Activated CD4-positive, alpha-beta T cell treated with anti-CD3 and anti-CD28 coated beads, Interleukin-2, amount 10 ng/mL, durations not matched to agents 24 days and 14 days (primary cell): ENCODE data around the gene ADARB2. TPM values are rescaled to one million over a fixed set of nuclear protein-coding genes. Genes with fewer than 3 reads are reported as not detected.

ENCODE experiments used
- DNase-seq: peaks from one replicate; pipeline ENCODE4 v3.0.0; 2022
- H3K27ac Mint-ChIP-seq: one replicate; pipeline ENCODE4 v1.8.0; 2022; ENCODE audit warnings: mild to moderate bottlenecking, mixed read lengths
- H3K27me3 Mint-ChIP-seq: one replicate; pipeline ENCODE4 v1.8.0; 2022; ENCODE audit warnings: mixed read lengths
- H3K36me3 Mint-ChIP-seq: one replicate; pipeline ENCODE4 v1.8.0; 2022; ENCODE audit warnings: low read depth, mild to moderate bottlenecking, mixed read lengths
- H3K4me1 Mint-ChIP-seq: one replicate; pipeline ENCODE4 v1.8.0; 2021; ENCODE audit warnings: mixed read lengths
- H3K4me3 Mint-ChIP-seq: one replicate; pipeline ENCODE4 v1.8.0; 2022; ENCODE audit warnings: mild to moderate bottlenecking, moderate library complexity, mixed read lengths
- H3K9me3 Mint-ChIP-seq: one replicate; pipeline ENCODE4 v1.8.0; 2021; ENCODE audit warnings: mixed read lengths
- intact Hi-C: fragments of 100-400 bp; cut with micrococcal nuclease; formaldehyde crosslinking; loops from one replicate; pipeline ENCODE4 v1.15.1; 2023
- total RNA-seq: library from RNA; stranded (reverse); gene quantifications from 2 replicates; pipeline ENCODE4 v1.2.3, GENCODE V29; 2022

The ADARB2 gene
- total RNA-seq, 1 donor from 2014 or later = not detected

- H3K27me3 Mint-ChIP-seq = no peaks in the 10 kb centered on the region
- no peaks in the 10 kb centered on the region for H3K4me1 Mint-ChIP-seq
- no peak for DNase-seq
- no peaks in the 10 kb centered on the region for H3K9me3 Mint-ChIP-seq
- intact Hi-C loops = no loop called here
- H3K27ac Mint-ChIP-seq = no peak overlapping the region
- H3K36me3 Mint-ChIP-seq = no peaks in the 10 kb centered on the region
- no peak overlapping the region for H3K4me3 Mint-ChIP-seq
Measured at GRCh38 chr10:1597370-1598146, 139.8 kb downstream of the ADARB2 start.

- no peak overlapping the region for H3K4me3 Mint-ChIP-seq
- H3K27ac Mint-ChIP-seq = no peak overlapping the region
- H3K9me3 Mint-ChIP-seq = no peaks in the 10 kb centered on the region
- no peaks in the 10 kb centered on the region for H3K27me3 Mint-ChIP-seq
- intact Hi-C loops = no loop called here
- no peak for DNase-seq
- no peaks in the 10 kb centered on the region for H3K36me3 Mint-ChIP-seq
- H3K4me1 Mint-ChIP-seq = no peaks in the 10 kb centered on the region
Measured at GRCh38 chr10:1596482-1597099, 140.7 kb downstream of the ADARB2 start.

GRCh38 chr10:1595726-1596125 is 141.6 kb downstream of the ADARB2 start:
- DNase-seq = no peak
- Mint-ChIP-seq H3K36me3 (no peaks in the 10 kb centered on the region), H3K27me3 (no peaks in the 10 kb centered on the region), H3K9me3 (no peaks in the 10 kb centered on the region), H3K4me1 (no peaks in the 10 kb centered on the region), H3K27ac (no peak overlapping the region), H3K4me3 (no peak overlapping the region)
- intact Hi-C loops = no loop called here

- Mint-ChIP-seq H3K4me1 (no peaks in the 10 kb centered on the region), H3K36me3 (no peaks in the 10 kb centered on the region), H3K27me3 (no peaks in the 10 kb centered on the region), H3K9me3 (no peaks in the 10 kb centered on the region), H3K4me3 (no peak overlapping the region), H3K27ac (no peak overlapping the region)
- intact Hi-C loops = no loop called here
- no peak for DNase-seq
Measured at GRCh38 chr10:1595242-1595600, 142.1 kb downstream of the ADARB2 start.

- no peaks in the 10 kb centered on the region for H3K36me3 Mint-ChIP-seq
- H3K27me3 Mint-ChIP-seq = no peaks in the 10 kb centered on the region
- intact Hi-C loops = no loop called here
- DNase-seq = no peak
- no peak overlapping the region for H3K27ac Mint-ChIP-seq
- H3K4me1 Mint-ChIP-seq = no peaks in the 10 kb centered on the region
- no peaks in the 10 kb centered on the region for H3K9me3 Mint-ChIP-seq
- H3K4me3 Mint-ChIP-seq = no peak overlapping the region
Measured at GRCh38 chr10:1594372-1595241, 142.7 kb downstream of the ADARB2 start.

- no peaks in the 10 kb centered on the region for H3K4me1 Mint-ChIP-seq
- H3K36me3 Mint-ChIP-seq = no peaks in the 10 kb centered on the region
- no peak overlapping the region for H3K4me3 Mint-ChIP-seq
- no peaks in the 10 kb centered on the region for H3K9me3 Mint-ChIP-seq
- intact Hi-C loops = no loop called here
- no peak overlapping the region for H3K27ac Mint-ChIP-seq
- no peak for DNase-seq
- H3K27me3 Mint-ChIP-seq = no peaks in the 10 kb centered on the region
Measured at GRCh38 chr10:1591742-1592141, 145.6 kb downstream of the ADARB2 start.

- Mint-ChIP-seq H3K4me3 (no peak overlapping the region), H3K4me1 (no peaks in the 10 kb centered on the region), H3K36me3 (no peaks in the 10 kb centered on the region), H3K9me3 (no peaks in the 10 kb centered on the region), H3K27me3 (no peaks in the 10 kb centered on the region), H3K27ac (no peak overlapping the region)
- intact Hi-C loops = no loop called here
- DNase-seq = no peak
Measured at GRCh38 chr10:1591045-1591444, 146.3 kb downstream of the ADARB2 start.

- Mint-ChIP-seq H3K4me1 (no peaks in the 10 kb centered on the region), H3K9me3 (no peaks in the 10 kb centered on the region), H3K27me3 (no peaks in the 10 kb centered on the region), H3K27ac (no peak overlapping the region), H3K36me3 (no peaks in the 10 kb centered on the region), H3K4me3 (no peak overlapping the region)
- no peak for DNase-seq
- intact Hi-C loops = no loop called here
Measured at GRCh38 chr10:1589257-1589656, 148.1 kb downstream of the ADARB2 start.

- H3K27ac Mint-ChIP-seq = no peak overlapping the region
- no peaks in the 10 kb centered on the region for H3K36me3 Mint-ChIP-seq
- no peaks in the 10 kb centered on the region for H3K4me1 Mint-ChIP-seq
- no peaks in the 10 kb centered on the region for H3K27me3 Mint-ChIP-seq
- intact Hi-C loops = no loop called here
- no peak for DNase-seq
- no peak overlapping the region for H3K4me3 Mint-ChIP-seq
- H3K9me3 Mint-ChIP-seq = no peaks in the 10 kb centered on the region
Measured at GRCh38 chr10:1582739-1583138, 154.6 kb downstream of the ADARB2 start.

- H3K4me3 Mint-ChIP-seq = no peak overlapping the region
- H3K27me3 Mint-ChIP-seq = no peaks in the 10 kb centered on the region
- intact Hi-C loops = no loop called here
- no peak overlapping the region for H3K27ac Mint-ChIP-seq
- no peaks in the 10 kb centered on the region for H3K36me3 Mint-ChIP-seq
- H3K4me1 Mint-ChIP-seq = no peaks in the 10 kb centered on the region
- H3K9me3 Mint-ChIP-seq = no peaks in the 10 kb centered on the region
- no peak for DNase-seq
Measured at GRCh38 chr10:1581189-1581588, 156.1 kb downstream of the ADARB2 start.

- Mint-ChIP-seq H3K9me3 (no peaks in the 10 kb centered on the region), H3K4me3 (no peak overlapping the region), H3K36me3 (no peaks in the 10 kb centered on the region), H3K27me3 (no peaks in the 10 kb centered on the region), H3K27ac (no peak overlapping the region), H3K4me1 (no peaks in the 10 kb centered on the region)
- intact Hi-C loops = no loop called here
- DNase-seq = no peak
Measured at GRCh38 chr10:1579671-1580070, 157.7 kb downstream of the ADARB2 start.

- Mint-ChIP-seq H3K4me3 (no peak overlapping the region), H3K27me3 (no peaks in the 10 kb centered on the region), H3K9me3 (no peaks in the 10 kb centered on the region), H3K36me3 (no peaks in the 10 kb centered on the region), H3K4me1 (no peaks in the 10 kb centered on the region), H3K27ac (no peak overlapping the region)
- intact Hi-C loops = no loop called here
- DNase-seq = no peak
Measured at GRCh38 chr10:1579141-1579491, 158.2 kb downstream of the ADARB2 start.

GRCh38 chr10:1578392-1579140 is 158.8 kb downstream of the ADARB2 start:
- Mint-ChIP-seq H3K27ac (no peak overlapping the region), H3K4me1 (no peaks in the 10 kb centered on the region), H3K27me3 (no peaks in the 10 kb centered on the region), H3K4me3 (no peak overlapping the region), H3K36me3 (no peaks in the 10 kb centered on the region), H3K9me3 (no peaks in the 10 kb centered on the region)
- intact Hi-C loops = no loop called here
- DNase-seq = no peak

- H3K4me3 Mint-ChIP-seq = no peak overlapping the region
- no peaks in the 10 kb centered on the region for H3K36me3 Mint-ChIP-seq
- no peak for DNase-seq
- intact Hi-C loops = no loop called here
- no peaks in the 10 kb centered on the region for H3K27me3 Mint-ChIP-seq
- no peak overlapping the region for H3K27ac Mint-ChIP-seq
- H3K9me3 Mint-ChIP-seq = no peaks in the 10 kb centered on the region
- H3K4me1 Mint-ChIP-seq = no peaks in the 10 kb centered on the region
Measured at GRCh38 chr10:1577945-1578344, 159.4 kb downstream of the ADARB2 start.
